CD4-positive, alpha-beta T cell treated with Interleukin-15 for 4 hours (primary cell): ENCODE results near the gene PLCB3.

Experiments used
- DNase-seq: peaks from one replicate; pipeline ENCODE4 v3.0.0-alpha.2; 2020; ENCODE audit warnings: low spot score

Gene PLCB3

GRCh38 chr11:64222651-64223000, 28.7 kb upstream of the PLCB3 start:
- DNase-seq: no peak

DNA sequence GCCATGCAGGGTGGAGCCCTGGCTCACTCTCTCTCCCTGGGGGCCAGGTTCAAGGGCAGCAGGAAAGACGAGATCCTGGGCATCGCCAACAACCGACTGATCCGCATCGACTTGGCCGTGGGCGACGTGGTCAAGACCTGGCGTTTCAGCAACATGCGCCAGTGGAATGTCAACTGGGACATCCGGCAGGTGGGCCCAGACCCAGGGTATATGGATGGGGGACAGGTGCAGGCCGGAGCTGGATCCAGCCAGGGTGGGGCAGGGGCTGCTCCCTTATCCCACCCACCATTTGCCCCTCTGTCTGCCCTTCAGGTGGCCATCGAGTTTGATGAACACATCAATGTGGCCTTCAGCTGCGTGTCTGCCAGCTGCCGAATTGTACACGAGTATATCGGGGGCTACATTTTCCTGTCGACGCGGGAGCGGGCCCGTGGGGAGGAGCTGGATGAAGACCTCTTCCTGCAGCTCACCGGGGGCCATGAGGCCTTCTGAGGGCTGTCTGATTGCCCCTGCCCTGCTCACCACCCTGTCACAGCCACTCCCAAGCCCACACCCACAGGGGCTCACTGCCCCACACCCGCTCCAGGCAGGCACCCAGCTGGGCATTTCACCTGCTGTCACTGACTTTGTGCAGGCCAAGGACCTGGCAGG, 28.2 kb upstream of the PLCB3 start:
- no peak for DNase-seq

- DNase-seq: no peak
Observed at GRCh38 chr11:64224151-64224890, 27.0 kb upstream of the PLCB3 start.

DNA sequence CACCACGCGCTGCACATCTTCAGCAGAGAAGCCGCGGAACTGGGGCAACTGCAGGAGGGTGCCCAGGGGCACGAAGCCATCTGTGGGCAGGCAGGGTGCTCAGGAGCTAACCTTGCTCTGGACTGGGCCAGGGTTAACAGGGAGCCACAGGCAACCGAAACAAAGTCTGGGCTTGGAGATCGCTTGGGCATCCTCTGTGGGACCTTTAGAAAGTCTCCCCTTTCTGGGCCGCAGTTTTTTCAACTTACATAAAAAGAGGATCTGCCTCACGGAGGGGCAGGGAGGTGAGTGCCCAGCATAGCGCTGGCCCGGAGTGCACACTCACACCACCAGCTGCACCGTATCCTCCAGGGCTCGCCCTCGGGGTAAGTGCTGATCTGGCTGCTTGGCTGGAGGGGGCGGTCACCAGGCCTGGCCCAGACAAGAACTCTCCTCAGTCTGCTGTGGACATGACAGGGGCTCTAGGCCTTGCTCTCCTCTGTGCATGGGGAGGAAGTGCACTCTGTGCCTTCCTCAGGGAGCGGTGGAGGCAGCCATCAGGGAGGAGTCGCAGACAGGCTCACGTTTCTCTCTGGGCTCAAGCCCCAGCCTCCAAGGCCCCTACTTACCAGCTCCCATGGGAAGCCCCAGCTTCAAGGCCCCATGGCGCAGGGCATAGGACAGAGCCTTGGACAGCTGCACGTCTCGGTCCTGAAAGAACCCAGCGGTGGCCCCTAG, 26.3 kb upstream of the PLCB3 start:
- DNase-seq: no peak

DNA sequence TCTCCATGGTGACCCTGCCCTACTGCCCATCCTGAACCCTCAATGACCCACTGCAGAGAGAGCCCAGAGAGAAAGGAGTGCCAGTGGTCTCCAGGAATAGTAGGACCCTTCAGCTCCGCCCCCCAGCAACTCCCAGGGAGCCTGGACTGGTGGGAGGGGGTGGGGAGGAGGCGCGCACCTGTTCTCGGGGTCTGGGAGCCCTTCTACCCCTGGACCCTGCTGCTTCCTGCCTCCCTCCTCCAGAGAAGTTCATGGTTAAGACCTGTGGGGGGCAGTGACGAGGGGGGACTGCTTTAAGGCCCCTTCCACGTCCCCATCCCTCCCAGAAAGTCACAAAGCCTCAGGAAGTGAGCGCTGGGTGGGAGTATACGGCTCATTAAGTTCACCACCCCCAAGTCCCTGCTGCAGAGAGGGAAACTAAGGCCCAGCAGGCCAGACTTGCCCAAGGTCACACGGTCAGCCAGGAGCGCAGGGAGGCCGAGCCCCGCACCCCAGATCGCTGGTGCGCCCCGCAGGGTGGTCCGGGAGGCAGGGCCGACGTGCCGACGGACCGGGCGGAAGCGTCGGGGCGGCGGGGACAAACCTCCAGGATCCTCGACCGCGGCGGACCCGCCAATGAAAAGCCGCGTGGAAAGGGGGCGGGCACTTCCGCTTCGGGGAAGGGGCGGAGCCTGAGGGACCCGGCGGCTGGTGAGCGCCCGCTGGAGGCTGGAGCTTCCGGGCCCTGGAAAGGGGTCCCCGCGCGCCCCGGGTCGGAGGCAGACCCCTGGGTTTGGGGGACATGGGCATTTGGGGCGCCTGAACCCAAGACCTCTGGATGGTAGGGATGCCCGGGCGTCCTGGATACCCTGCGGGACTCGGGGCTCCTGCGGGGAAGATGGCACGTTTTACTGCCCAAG, 25.5 kb upstream of the PLCB3 start, which contains the start of the genes NUDT22 and TRPT1:
Gene NUDT22 (plus strand): TSS at position 667 of the 899 bp plus-strand sequence. CDS start 379 bp downstream, outside the sequence.
Gene TRPT1 (minus strand): TSS at position 579 of the 899 bp plus-strand sequence. CDS start 326 bp downstream, at position 253.
- peak; percentile 86 for DNase-seq

DNA sequence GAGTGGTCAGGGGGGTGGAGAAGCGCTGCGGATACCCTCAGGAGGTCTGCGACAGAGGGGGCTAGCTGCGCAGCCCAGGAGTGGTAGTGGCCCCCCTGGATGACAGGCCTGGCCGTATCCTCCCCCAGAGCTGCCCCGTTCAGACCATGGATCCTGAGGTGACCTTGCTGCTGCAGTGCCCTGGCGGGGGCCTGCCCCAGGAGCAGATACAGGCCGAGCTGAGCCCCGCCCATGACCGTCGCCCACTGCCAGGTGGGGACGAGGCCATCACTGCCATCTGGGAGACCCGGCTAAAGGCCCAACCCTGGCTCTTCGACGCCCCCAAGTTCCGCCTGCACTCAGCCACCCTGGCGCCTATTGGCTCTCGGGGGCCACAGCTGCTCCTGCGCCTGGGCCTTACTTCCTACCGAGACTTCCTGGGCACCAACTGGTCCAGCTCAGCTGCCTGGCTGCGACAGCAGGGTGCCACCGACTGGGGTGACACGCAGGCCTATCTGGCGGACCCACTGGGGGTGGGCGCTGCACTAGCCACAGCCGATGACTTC, 24.8 kb upstream of the PLCB3 start:
- DNase-seq: peak; percentile 50

DNA sequence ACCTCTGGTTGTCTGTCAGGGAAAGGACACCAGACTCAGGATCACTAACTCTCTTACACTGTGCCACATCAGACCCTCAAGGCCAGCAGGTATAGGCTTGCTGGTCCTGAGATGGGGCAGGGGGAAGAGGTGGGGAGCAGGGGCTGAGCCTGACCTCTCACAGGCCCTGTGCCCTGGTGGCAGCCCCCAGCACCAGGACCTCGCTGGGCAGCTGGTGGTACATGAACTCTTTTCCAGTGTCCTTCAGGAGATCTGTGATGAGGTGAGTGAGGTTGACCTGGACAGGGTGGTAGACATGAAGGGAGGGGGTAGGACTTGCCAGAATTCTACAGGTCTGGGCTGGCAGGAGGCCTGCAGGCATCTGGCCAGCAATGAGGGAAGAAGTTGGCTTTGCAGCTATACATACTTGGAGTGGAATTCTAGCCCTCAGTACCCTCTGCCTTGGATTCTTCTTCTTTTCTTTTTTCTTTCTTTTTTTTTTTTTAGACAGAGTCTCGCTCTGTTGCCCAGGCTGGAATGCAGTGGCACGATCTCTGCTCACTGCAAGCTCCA, 23.8 kb upstream of the PLCB3 start:
- DNase-seq: no peak

DNA sequence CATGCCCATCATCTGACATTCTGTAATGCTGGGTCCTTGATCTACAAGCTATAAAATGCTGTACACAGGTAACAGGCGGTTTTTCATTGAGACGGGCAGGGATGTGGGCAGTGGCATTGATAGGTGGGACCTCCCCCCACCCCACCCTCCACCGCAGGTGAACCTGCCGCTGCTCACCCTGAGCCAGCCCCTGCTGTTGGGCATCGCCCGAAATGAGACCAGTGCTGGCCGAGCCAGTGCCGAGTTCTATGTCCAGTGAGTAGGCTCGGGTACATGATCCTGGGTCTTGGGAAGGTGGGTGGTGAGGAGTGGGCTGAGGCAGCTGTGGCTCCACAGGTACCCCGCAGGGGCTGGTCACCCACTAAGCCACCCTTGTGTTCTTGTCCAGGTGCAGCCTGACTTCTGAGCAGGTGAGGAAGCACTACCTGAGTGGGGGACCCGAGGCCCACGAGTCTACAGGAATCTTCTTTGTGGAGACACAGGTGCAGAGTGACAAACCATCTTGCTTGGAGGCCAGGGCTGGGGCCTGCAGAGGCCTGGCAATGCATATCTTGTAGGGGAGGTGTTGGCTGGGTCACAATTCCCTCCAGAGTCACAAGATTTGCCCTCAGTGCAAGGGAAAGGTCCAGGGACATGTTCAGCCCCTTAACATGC, 22.1 kb upstream of the PLCB3 start:
- no peak for DNase-seq

GRCh38 chr11:64229744-64230170, 21.6 kb upstream of the PLCB3 start:
- DNase-seq: no peak

DNA sequence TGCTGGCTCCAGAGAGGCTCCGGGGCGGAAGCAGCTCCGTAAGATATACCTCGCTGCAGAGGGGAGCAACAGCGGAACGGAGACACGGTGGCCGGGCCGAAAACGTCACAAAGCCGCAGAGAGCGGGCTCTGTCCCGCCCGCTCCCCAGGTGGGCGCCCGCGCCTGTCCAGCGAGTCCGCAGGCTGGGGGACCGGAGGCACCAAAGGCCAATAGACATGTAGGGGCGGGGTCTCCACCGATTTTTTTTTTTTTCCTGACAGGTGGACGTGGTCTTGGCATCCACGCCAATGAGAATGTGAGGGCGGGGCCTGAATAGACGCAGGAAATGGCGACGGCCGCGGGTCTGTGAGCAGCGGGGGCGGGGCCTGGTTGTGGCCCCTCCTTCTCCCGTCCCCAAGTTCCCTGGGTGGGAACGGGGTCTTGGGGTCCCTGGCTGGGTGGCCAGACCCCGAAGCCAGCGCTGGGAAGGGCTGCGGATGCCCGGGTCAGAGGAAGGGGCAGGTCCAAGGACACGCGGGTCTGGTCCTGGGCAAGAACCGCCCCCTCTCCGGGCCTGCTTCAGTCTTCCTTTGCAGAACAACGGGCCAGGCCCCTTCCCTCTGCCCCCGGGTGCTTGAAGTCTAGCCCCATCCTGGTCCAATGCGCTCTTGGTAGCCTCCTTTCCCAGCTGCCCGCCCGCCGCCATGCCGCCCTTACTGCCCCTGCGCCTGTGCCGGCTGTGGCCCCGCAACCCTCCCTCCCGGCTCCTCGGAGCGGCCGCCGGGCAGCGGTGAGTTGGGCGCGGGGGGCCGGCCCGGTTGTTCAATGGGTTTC, 21.0 kb upstream of the PLCB3 start, which contains the start of gene DNAJC4:
Gene DNAJC4 (plus strand): TSS at position 378 of the 814 bp plus-strand sequence. CDS start 307 bp downstream, at position 685.
- DNase-seq: peak; percentile 86

GRCh38 chr11:64230985-64231365, 20.4 kb upstream of the PLCB3 start:
- DNase-seq: no peak

- no peak for DNase-seq
Observed at GRCh38 chr11:64231546-64231945, 19.8 kb upstream of the PLCB3 start.

DNA sequence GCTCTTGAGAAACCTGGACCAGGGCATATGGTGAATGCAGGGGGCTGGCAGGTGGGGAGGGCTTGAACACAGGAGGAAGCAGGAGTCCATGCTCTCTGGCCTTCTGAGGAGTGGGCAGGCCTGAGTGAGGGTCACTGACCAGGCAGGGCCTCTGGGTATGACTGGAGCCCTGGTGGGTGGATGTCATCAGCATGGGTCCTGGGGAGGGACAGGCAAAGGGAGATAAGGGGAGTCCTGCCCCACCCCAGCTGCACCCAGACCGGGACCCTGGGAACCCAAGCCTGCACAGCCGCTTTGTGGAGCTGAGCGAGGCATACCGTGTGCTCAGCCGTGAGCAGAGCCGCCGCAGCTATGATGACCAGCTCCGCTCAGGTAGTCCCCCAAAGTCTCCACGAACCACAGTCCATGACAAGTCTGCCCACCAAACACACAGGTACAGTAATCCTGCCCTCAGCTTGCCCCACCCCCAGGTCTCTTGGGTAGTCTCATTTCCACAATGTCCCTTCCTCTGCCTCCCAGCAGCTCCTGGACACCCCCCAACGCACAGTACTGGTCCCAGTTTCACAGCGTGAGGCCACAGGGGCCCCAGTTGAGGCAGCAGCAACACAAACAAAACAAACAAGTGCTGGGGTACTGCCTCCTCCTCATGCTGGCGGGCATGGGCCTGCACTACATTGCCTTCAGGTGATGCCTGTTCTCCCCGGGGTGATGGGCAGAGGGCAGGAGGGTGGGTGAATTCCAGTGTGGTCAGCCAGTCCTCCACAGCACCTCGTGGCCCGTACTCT, 19.0 kb upstream of the PLCB3 start:
- DNase-seq: no peak

- no peak for DNase-seq
Observed at GRCh38 chr11:64232967-64233315, 18.4 kb upstream of the PLCB3 start.

GRCh38 chr11:64233913-64234586, 17.3 kb upstream of the PLCB3 start, which contains the start of gene VEGFB:
Gene VEGFB, plus strand, starts transcription at chr11:64234584. Its CDS starts 250 bp downstream, at chr11:64234834.
- DNase-seq: peak; percentile 74

- DNase-seq: peak; percentile 36
Observed at GRCh38 chr11:64234647-64235379, 16.5 kb upstream of the PLCB3 start.

DNA sequence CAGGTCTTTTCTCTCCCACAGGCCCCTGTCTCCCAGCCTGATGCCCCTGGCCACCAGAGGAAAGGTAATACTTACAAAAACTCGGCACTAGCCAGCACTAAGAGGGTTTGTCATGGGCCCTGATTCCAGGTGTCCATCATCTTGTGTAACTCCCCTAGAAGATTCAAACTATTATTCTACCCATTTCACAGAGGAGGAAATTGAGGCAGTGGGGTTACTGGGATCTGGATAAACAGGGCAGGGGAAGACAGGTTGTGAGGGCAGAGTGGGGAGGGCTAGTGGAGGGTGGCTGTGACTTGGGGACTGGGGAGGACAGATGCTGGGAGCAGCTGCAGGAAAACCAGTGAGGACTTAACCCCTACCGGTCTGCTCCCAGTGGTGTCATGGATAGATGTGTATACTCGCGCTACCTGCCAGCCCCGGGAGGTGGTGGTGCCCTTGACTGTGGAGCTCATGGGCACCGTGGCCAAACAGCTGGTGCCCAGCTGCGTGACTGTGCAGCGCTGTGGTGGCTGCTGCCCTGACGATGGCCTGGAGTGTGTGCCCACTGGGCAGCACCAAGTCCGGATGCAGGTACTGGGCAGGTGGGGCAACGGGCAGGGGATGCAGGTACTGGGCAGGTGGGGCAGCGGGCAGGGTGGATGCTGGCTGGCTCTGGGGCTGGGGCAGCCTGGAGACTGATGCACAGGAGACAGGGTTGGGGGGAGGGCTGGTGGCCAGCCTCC, 15.7 kb upstream of the PLCB3 start:
- no peak for DNase-seq
